HG03159 (cell line): ENCODE data around the gene RANBP9.
A peak's percentile ranks its signal among the peaks of the same experiment; 100 is the strongest.

ENCODE experiments used
- ATAC-seq: cut with Tn5 transposase; IDR thresholded peaks from one replicate; pipeline ENCODE4 v1.9.1; 2021; ENCODE audit warnings: mild to moderate bottlenecking, moderate library complexity; ENCODE audit not compliant: unreplicated experiment

RANBP9 gene

DNA sequence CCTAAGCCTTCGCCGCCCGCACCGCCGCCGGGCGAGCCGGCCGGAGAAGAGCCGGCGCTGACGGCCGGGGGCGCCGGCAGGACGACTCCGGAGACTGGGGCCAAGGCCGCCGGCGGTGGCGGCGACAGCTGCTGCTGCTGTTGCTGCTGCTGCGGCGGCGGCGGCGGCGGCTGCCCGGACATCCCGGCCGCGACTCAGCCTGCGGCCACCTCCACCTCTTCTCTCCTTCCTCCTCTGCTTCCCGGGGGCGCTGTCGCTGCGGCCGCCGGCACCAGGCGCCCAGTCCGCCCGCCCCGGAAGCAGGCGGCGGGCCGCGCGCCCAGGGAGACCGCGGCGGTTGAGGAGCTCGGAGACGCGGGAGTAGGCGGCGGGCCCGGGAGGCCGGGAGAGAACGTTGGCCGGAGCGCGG is 307 bp downstream of the RANBP9 start:
- ATAC-seq: peak; percentile 46

DNA sequence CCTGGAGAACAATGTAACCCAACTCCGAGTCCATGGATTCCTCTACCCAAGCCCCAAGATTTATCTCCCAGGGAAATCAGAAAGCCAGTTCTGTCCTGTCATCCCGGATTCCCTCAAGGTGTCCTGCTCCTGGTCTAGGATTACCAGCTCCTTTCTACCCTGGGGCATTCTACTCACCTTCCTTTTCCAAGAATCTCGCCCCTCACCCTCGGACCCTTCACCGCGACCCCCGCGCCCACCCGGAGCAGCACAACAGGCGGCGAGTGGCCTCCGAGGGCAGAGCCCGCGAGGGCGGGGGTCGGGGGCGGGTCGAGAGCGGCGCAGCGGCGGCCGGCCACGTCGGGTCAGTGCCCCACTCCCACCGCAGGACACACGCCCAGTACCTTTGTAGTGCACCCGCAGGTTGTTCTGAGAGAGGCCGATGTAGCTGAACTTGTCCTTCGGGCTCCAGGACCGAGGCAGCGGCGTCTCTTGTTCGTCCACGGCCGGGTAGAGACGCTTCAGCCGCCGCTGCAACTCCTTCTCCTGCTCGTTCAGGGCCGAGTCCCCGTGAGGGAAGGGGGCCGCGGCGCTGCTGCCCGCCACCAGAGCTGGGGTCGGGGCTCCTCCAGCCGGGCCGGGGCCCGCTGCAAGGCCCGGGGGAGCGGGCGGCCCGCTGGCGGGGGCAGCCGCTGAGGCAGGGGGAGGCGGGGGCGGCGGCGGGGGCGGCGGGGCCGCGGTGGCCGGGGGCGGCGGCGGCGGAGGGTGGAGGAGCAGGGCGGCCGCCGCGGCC is 897 bp downstream of the RANBP9 start:
- ATAC-seq: peak; percentile 15

- no peak for ATAC-seq
These were observed 1.7 kb downstream of the RANBP9 start for GRCh38 chr6:13709689-13710551.

GRCh38 chr6:13708736-13709135 is 2.9 kb downstream of the RANBP9 start:
- ATAC-seq: no peak

GRCh38 chr6:13703496-13703895 is 8.1 kb downstream of the RANBP9 start:
- no peak for ATAC-seq

GRCh38 chr6:13702809-13703302 is 8.8 kb downstream of the RANBP9 start:
- no peak for ATAC-seq

DNA sequence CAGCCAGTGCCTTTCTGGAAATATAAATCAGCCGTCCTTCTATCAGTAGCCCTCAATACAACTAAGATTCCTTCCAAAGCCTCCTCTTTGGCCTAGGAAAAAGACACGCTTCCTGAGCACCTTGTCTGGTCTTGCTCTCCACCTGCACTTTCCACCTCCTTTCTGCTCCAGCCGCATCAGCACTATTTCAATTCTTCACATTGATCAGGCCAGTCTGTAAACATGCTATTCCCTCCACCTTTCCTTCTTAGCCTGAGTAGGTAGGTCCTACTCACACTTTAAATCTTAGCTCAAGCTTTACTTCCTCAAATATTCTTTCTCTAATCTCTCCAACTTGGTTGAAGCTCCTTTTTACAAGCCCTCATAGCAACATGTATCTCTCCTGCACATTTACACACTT is 11.4 kb downstream of the RANBP9 start:
- no peak for ATAC-seq

DNA sequence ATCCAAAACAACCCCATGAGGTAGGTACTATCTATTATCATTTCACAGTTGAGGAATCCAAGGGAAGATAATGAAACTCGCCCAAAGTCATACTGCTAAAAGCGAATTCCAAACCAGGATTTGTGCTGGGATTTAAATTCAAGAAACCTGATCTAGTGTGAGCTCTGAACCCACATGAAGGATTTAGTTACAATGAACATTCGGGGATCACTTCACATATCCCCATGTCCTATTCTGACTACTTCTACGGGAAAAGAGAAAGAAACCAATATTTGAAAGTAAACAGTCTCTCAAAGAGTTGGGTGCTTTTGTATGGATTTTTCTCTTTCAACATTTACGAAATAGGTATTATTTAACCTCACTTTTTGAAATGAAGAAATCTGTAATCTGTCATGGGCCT is 12.9 kb downstream of the RANBP9 start:
- no peak for ATAC-seq

DNA sequence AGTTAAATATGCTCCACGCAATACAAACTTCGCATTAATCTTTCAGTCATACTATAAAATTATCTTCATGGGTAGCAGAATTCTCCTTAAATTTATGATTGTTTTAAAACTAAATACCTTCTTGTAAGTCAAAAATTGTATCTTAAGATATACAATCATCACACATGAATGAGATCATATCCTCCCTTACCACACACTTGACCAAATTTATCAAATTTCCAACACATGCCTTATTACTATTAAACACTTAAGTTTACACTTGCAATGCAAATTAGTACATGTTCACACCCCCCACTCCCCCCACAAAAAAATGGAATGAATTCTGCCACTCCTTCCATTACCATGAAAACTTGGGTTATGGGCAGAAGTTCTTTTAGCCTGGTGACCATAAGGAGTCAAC is 13.8 kb downstream of the RANBP9 start:
- ATAC-seq: no peak

- ATAC-seq: no peak
These were observed 15.4 kb downstream of the RANBP9 start for GRCh38 chr6:13696226-13696625.

DNA sequence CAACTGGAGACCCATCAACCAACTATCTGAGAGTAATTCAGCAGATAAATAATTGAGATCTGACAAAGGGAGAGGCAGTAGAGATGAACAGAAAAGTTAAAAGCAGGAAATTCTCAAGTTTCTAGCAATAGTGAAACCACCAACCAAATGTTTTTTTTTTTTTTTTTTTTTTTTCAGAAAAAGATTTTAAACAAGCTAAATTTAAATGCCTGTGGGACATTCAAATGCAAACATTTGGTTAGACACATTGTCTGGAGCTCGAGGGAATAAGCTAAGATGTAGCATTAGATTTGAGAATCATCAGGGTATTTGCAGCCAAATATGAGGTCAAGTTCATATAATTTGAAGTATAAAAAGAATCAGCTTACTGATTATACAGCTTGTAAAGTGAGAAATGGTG is 16.4 kb downstream of the RANBP9 start:
- no peak for ATAC-seq

DNA sequence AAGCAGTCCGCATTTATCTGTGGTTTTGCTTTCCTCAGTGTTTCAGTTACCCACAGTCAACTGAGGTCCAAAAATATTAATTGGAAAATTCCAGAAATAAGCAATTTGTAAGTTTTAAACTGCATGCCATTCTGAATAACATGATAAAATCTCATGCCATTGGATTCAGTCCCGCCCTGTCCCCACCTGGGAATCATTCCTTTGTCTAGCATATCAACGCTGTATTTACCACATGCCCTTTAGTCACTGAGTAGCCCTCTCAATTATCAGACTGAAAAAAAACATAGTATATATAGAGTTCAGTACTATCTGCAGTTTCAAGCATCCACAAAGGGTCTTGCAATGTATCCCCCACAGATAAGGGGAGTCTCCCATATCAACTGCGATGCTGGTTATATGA is 17.1 kb downstream of the RANBP9 start:
- ATAC-seq: no peak

- ATAC-seq: no peak
These were observed 22.0 kb downstream of the RANBP9 start for GRCh38 chr6:13689511-13690256.

DNA sequence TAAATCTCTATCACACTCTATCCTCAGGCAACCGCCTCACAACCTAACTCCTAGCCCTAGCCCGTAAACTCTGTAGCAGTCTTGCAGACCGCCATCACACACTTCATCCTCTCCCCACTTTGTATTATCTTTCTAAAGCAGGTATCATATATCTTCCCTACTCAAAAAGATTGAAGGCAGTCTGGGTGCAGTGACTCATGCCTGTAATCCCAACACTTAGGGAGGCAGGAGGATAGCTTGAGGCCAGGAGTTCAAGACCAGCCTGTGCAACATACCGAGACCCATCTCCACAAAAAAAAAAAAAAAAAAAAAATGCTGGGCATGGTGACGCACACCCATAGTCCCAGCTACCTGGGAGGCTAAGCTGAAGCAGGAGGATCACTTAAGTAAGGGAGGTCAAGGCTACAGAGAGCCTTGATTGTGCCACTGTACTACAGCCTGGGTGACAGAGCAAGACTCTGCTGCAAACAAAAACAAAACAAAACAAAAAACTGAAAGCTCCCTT is 22.9 kb downstream of the RANBP9 start:
- no peak for ATAC-seq

DNA sequence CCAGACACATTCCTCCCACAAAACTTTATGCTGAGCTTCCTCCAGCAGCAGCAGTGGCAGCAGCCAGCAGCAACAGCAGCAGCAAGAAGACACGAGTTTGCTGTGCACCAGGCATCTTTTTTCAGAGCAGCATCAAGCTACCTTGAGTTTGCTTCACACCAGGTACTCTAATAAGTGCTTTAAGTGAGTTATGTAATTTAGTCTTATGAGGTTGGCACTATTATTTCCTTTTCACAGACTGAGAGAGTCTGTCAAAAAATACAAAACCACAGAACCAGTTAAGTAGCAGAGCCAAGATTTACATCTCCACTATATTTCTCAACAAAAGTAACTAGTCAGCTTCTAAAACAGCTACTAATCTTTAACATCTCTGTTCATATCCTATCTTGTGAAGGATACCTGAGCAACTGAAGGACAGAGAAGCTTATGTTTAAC is 23.7 kb downstream of the RANBP9 start:
- no peak for ATAC-seq

- no peak for ATAC-seq
These were observed 26.8 kb downstream of the RANBP9 start for GRCh38 chr6:13684855-13685254.

DNA sequence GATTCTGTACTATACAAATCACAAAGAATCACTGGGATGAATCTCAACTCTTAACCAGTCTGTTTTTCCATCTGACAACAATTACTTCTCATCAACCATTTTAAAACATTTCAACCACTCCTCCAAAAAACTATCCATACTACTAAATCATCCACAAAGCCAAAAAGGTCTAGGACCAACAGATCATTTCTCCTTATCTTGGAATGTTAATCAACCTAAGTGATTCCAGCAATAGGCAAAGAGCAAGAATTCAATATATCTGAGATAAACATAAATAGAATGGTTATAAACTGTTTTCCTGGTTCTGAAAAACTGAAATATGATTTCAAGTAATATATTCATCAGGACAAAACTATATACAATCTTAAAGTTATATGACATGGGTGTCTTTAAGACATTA is 28.6 kb downstream of the RANBP9 start:
- ATAC-seq: no peak

DNA sequence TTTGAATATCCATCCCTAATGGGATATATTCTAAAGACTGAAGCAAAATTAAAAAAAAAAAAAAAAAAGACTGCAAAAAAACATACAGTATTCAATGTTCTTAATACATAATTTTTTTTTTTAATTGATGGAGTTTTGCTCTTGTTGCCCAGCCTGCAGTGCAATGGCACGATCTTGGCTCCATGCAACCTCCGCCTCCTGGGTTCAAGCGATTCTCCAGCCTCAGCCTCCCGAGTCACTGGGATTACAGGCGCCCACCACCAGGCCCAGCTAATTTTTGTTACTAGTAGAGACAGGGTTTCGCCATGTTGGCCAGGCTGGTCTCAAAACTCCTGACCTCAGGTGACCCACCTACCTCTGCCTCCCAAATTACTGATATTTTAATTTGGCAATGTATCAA is 29.3 kb downstream of the RANBP9 start:
- no peak for ATAC-seq

- no peak for ATAC-seq
These were observed 30.2 kb downstream of the RANBP9 start for GRCh38 chr6:13681305-13682061.

- no peak for ATAC-seq
These were observed 31.1 kb downstream of the RANBP9 start for GRCh38 chr6:13680448-13680968.
